Neural cell (in vitro differentiated cells): Measurements from ENCODE around the gene LSM10.

Source experiments
- CTCF ChIP-seq: fragments of 450-650 bp; IDR thresholded peaks from 2 replicates; pipeline ENCODE4 v1.5.1; 2014; ENCODE audit warnings: antibody characterized with exemption, mild to moderate bottlenecking, moderate library complexity; ENCODE audit not compliant: poor library complexity, severe bottlenecking
- EZH2 ChIP-seq: fragments of 200-600, 300-800 bp; shearing (Covaris generic), sonication (generic); IDR thresholded peaks from 2 replicates; pipeline ENCODE4 v1.6.1; 2014; ENCODE audit warnings: antibody characterized with exemption, low read length, borderline replicate concordance, mild to moderate bottlenecking; ENCODE audit not compliant: insufficient read depth, poor library complexity, severe bottlenecking
- POLR2AphosphoS5 ChIP-seq: IDR thresholded peaks from 2 replicates; pipeline ENCODE4 v1.6.1; 2012
- TAF1 ChIP-seq: IDR thresholded peaks from 2 replicates; pipeline ENCODE4 v1.6.1; 2012; ENCODE audit warnings: low read depth

- TF ChIP-seq CTCF: no peak
- TF ChIP-seq EZH2: no peak
- TF ChIP-seq TAF1: peak; percentile 82
- TF ChIP-seq POLR2AphosphoS5: peak; percentile 96
Measured at GRCh38 chr1:36397378-36398230, at the start of gene LSM10.
